SK-N-DZ (cell line): ENCODE measurements around the gene HAPSTR1.

ENCODE experiments used
- DNase-seq: peaks from one replicate; pipeline ENCODE4 v3.0.0-alpha.2; 2015; ENCODE audit warnings: low spot score

HAPSTR1 gene

DNA sequence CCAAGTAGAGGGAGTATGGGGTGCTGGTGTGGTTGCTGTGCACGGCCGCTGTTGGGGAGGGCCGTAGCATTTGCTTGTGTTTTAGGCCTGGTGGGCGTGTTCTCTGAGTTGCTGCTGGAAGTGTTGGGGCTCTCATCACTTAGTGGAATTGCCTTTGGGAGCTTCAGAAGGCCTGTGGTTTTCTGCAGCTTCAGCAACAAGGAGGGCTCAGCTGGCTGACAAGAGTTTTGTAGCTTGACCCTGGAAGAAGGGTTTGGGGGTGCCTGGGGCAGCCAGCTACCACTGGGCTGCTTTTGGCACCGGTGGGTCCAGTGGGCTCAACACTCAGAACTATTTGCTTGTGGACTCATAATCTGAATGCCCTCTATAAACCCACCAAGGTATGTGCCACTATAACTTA, 30.9 kb downstream of the HAPSTR1 start:
- DNase-seq: no peak

- DNase-seq: no peak
Observed at GRCh38 chr16:9122969-9123368, 31.5 kb downstream of the HAPSTR1 start.

- DNase-seq: no peak
Observed at GRCh38 chr16:9123401-9123800, 32.0 kb downstream of the HAPSTR1 start.

GRCh38 chr16:9123871-9124270, 32.4 kb downstream of the HAPSTR1 start:
- DNase-seq: no peak

- no peak for DNase-seq
Observed at GRCh38 chr16:9124444-9124843, 33.0 kb downstream of the HAPSTR1 start.

DNA sequence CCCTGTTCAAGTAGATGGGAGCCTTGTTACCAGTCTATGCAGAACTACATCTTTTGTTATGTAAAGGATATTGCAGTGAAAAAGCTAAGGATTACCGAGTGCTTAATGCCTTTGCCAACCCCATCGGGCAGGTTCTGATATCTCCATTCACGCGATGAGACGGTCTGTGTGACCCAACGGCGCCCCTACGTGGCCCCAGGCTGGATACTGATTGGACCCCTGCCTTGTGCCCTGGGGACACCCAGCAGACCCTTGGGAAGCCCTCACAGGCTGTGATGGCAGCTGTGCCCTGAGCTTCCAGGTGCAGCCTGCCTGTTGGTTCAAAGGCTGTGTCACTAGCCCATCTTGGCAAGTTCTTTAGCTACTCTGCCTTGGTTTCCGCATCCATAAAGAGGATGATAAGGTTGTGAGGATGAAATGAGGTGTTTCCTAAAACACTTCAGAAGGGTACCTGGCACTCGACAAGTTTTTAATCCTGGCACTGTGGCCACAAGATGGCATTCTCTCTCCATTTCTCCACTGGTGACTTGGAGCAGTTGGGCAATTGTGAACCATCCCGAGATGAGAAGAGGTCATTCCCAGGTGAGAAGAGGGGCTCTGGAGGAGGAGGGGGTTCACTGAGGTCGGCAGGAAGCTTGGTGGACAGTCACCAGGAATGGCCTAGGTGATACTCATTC, 33.6 kb downstream of the HAPSTR1 start:
- no peak for DNase-seq

DNA sequence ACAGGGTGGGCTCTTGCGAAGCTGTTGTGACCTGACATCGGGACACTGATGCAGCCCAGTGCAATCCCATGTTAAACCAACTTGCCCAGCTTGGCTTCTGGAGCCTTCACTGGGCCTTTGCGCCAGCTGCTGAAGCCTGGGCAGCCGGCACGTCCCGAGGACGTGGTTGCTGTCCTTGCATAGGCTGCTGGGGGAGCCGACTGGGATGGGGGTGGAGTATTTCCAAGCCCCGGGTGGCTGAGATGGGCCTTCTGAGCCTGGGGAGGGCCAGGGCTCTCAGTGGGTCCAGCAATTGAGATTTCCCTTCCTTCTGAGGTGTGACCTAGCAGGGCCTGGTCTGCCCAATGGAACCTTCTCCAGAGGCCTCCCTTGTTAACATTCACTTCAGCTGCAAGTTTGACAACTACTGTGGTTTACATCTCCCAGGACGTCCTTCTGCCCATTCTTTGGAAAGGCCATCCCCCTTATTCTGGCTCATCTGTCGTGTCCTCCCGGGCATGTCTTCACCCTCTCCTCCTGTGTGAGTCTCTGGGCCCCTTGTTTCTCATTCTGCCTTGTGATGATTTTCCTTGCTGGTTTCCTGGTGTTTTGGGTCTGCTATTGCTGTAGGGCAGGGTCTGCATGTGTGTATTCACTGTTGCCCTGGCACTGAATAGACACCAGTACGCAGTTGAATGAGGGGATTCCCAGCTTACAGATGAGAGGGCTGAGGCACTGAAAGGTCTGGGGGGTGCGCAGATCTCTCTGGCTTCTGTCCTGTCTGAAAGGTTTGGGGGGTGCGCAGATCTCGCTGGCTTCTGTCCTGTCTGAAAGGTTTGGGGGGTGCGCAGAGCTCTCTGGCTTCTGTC, 34.4 kb downstream of the HAPSTR1 start:
- DNase-seq: no peak

DNA sequence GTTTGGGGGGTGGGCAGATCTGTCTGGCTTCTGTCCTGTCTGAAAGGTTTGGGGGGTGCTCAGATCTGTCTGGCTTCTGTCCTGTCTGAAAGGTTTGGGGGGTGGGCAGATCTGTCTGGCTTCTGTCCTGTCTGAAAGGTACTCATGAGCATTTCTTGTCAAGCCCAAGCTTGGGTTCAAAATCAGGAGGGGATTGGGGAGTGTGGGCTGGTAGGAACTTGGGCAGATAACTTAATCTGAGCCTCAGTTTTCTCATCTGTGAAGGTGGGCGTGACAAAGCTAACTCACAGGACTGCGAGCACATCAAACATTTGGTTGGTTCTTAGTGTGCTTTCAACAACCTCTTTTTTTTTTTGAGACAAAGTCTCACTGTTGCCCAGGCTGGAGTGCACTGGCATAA, 35.2 kb downstream of the HAPSTR1 start:
- DNase-seq: no peak

- no peak for DNase-seq
Observed at GRCh38 chr16:9128346-9129342, 37.2 kb downstream of the HAPSTR1 start.

DNA sequence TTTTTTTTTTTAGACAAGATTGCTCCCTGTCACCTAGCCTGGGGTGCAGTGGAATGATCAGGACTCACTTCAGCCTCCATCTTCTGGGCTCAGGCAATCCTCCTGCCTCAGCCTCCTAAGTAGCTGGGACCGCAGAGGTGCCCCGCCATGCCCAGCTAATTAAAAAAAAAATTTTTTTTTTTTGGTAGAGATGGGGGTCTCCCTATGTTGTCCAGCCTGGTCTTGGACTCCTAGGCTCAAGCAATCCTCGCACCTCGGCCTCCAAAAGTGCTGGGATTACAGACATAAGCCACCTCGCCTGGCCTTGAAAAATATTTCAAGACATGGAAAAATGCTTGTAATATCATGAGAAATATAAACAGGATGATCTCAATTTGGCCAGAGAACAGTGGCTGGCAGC, 42.9 kb downstream of the HAPSTR1 start:
- DNase-seq: no peak

DNA sequence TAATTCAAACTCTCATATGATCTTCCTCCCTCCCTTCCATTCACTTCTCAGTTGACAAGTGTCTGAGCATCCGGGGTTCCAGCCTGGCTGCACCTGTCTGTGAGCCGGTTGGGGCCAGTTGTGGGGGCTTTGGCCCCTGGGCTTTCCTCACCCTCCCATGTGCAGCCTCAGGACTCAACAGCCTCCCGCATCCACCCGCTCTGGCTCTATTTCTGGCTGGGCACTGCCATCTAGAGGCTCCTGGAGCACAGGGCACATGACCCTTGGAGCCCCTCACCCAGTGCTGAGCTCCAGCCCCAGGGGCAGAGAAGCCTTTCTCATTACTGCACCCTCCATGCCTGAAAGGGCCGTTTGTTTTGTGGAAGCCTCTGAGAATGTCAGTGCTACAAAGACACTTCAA, 43.3 kb downstream of the HAPSTR1 start:
- peak; percentile 68 for DNase-seq

DNA sequence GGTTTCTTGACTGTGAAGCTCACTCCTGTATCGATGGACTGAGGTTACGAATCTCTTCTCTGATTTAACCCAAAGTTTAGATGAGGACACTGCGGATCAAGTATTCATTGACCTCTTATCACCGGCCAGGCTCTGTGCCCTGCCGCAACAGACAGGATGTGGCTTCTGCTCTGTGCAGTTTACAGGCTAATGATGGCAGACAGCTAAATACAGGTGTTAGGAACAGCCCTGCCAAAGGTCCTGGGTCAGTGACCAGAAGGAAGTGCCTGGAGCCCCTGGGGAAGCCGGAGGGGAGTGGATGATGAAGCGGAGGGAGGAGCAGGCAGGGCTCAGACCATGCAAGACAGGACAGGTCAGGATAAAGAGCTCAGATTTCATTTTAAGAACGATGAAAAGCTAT, 44.4 kb downstream of the HAPSTR1 start:
- DNase-seq: no peak

- DNase-seq: no peak
Observed at GRCh38 chr16:9136596-9136995, 45.2 kb downstream of the HAPSTR1 start.

DNA sequence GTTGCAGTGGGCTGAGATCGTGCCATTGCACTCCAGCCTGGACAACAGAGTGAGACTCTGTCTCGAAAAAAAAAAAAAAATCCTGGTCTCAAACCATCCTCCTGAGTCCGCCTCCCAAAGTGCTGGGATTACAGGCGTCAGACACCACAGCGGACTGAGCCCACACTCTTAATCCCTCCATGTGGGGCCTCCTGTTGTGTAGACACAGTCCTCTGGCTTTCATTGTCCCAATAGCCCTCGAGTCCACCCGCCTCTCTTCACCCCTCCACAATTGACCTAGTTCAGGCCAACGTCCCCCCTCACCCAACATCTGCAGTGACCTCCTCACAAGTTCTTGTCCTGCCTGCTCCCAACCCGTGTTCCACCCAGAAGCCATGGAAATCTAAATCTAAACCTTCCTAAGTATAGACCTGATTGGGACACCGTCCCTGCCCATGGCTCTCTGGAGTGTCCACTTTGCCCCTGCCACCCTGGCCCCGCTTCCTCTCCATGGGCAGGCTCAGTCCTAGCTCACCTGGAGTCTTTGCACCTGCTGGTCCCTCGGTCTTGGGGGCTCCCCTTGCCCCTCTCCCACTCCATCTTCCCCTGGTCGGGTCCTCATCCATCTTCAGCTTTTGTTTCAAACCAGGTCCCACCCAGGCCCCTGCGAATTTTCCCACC, 46.7 kb downstream of the HAPSTR1 start:
- DNase-seq: no peak

DNA sequence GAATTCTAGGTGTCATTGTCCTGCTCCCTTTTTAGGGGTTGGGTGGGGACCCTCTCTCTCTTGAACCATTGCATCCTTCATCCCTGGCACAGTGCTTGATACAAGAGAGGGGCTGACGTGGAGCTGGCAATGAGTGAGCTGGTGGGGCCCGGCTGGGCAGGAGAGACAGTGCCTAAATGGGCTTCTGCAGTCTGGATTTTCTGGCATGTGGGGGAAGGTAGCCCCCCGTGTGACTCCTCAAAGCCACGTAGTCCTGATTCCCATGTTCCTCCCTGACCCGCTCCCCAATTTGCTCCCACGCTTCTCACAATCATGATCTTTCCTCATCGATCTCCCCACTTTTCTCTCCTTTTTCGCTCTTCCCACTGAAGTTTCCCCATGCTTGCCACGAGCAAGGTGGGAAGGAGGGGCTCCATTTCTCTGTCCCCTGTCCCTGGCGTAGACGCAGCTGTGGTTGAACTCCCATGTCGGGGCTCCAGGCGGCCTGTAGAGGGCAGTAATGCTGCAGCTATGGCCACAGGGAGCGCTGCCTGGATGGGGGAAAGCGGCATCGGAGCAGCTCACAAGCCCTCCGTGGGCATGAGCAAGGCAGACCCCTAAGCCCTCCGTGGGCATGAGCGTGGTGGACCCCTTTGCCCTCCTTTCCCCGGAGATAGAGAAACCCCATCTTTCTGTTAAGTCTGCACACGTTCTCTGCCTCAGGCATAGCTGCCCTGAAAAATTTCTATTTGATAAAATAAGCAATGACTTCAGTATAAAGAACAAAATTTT, 47.5 kb downstream of the HAPSTR1 start:
- DNase-seq: peak; percentile 77

DNA sequence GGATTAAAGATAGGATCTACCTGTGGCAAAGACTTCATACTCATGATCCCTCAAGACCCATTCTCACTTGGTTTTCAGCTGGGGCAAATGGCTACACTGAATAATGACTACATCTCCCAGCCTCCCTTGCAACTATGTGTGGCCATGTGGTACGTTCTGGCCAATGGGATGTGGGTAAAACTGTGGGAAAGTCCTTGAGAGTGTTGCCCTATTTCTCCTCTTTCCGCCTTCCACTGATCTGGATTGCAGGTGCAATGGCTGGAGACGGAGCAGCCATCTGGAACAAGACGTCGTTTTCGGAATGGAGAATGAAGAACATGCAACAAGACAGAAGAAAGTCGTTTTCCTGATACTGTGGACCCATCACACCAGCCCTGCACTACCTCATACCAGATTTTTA, 48.5 kb downstream of the HAPSTR1 start:
- DNase-seq: peak; percentile 31
